OCI-LY3 (cell line): ENCODE results near the gene ZC3H7A.

Experiments
- H2AFZ ChIP-seq: fragments of 200-600, 300-600 bp; shearing (Covaris generic); 2 replicates; pipeline ENCODE4 v1.6.0; 2014; ENCODE audit warnings: antibody characterized with exemption, low read depth, low read length
- H3K27ac ChIP-seq: fragments of 200-600, 300-600 bp; sonication (generic); 2 replicates; pipeline ENCODE4 v1.5.1; 2014; ENCODE audit warnings: mild to moderate bottlenecking, low read length, moderate library complexity, mixed read lengths
- H3K27me3 ChIP-seq: fragments of 200-600, 300-600 bp; sonication (generic); 2 replicates; pipeline ENCODE4 v1.6.1; 2014; ENCODE audit warnings: low read depth, low read length, mixed read lengths
- H3K36me3 ChIP-seq: fragments of 200-600, 300-600 bp; sonication (generic); replicated peaks from 2 replicates; pipeline ENCODE3; 2014; ENCODE audit warnings: low read depth, low read length, mixed read lengths
- H3K4me1 ChIP-seq: fragments of 300-600, 200-600 bp; sonication (generic); 2 replicates; pipeline ENCODE4 v1.6.1; 2014; ENCODE audit warnings: low read length, mixed read lengths
- H3K4me2 ChIP-seq: fragments of 200-600, 300-600 bp; sonication (generic); 2 replicates; pipeline ENCODE4 v1.6.1; 2014; ENCODE audit warnings: low read length, mixed read lengths
- H3K4me3 ChIP-seq: fragments of 300-600, 200-600 bp; sonication (generic); 2 replicates; pipeline ENCODE4 v1.5.1; 2014; ENCODE audit warnings: antibody characterized with exemption, mild to moderate bottlenecking, low read length, moderate library complexity
- H3K79me2 ChIP-seq: fragments of 300-600, 200-600 bp; shearing (Covaris generic); 2 replicates; pipeline ENCODE4 v1.6.1; 2014; ENCODE audit warnings: mild to moderate bottlenecking, low read length, mixed read lengths
- H3K9ac ChIP-seq: fragments of 300-600, 200-600 bp; shearing (Covaris generic); 2 replicates; pipeline ENCODE4 v1.6.0; 2014; ENCODE audit warnings: mild to moderate bottlenecking, low read length, moderate library complexity
- H3K9me3 ChIP-seq: fragments of 200-600, 300-600 bp; shearing (Covaris generic); 2 replicates; pipeline ENCODE4 v1.6.1; 2014; ENCODE audit warnings: low read length, mixed read lengths; ENCODE audit not compliant: insufficient read depth
- H4K20me1 ChIP-seq: fragments of 200-600, 300-600 bp; sonication (generic); 2 replicates; pipeline ENCODE4 v1.6.1; 2016; ENCODE audit warnings: low read length, mixed read lengths; ENCODE audit not compliant: insufficient read depth
- EZH2phosphoT487 ChIP-seq: fragments of 200-600 bp; shearing (Covaris generic); IDR thresholded peaks from 2 replicates; pipeline ENCODE4 v1.6.1; 2018; ENCODE audit warnings: antibody characterized with exemption, mixed run types, low read depth
- TF ChIP-seq, protein P1 (sequence below): fragments of 200-600, 300-600 bp; sonication (generic); IDR thresholded peaks from 2 replicates; pipeline ENCODE4 v1.5.1; 2014; ENCODE audit warnings: antibody characterized with exemption, low read length, low read depth

The ZC3H7A gene

DNA sequence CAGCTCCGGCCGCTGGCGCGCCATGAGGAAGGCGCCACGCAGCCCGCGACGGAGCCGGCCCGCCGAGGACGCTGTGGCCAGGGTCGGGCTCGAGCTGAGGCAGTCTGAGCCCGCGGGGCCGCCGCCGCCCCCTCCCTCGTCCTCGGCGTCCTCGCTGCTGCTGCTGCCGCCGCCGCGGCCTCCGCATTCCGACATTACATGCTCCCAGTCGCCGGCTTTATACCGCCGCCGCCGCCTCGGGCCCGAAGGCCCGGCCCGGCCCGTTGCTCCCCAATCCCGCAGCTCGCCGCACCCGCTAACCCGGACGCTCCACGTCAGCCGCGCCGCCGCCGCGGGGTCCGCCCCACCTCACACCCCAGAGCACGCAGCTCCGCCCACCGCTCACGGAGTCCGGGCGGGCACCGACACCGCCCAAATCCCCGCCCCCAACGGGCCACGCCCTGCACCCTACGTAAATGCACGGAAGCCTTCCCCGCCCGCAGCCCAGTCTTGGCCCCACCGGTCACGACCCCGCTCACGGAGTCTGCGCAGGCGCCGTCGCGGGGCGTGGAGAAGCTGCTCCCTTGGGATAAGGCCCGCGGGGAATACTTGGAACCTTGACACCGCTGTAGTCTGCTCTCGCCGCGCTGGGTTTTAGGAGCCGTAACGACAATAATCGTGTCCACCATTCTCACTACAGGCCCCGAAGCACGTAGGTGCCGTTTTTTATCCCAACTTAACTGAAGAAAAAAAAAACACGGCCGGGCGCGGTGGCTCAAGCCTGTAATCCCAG is 54.3 kb downstream of the ZC3H7A start, which contains the start of gene TXNDC11:
TXNDC11 (minus strand) TSS at position 322 of the 772 bp plus-strand sequence; CDS start at position 195, 127 bp downstream.
- Histone ChIP-seq H3K27ac (peak within 1 kb of the TSS; percentile 67), H3K79me2 (peaks cover 54% of the 10 kb centered on the region), H2AFZ (peak within 1 kb of the TSS; percentile 55; the same call in 1 of the 2 replicates), H3K4me1 (peaks cover 43% of the 10 kb centered on the region), H3K9me3 (no peaks in the 10 kb centered on the region), H3K9ac (peak within 1 kb of the TSS; percentile 86), H3K4me3 (peak within 1 kb of the TSS; percentile 86), H3K4me2 (peak within 1 kb of the TSS; percentile 88), H3K36me3 (peaks cover 33% of the 10 kb centered on the region), H3K27me3 (no peaks in the 10 kb centered on the region), H4K20me1 (peaks cover 35% of the 10 kb centered on the region)
- TF ChIP-seq, protein P1, sequence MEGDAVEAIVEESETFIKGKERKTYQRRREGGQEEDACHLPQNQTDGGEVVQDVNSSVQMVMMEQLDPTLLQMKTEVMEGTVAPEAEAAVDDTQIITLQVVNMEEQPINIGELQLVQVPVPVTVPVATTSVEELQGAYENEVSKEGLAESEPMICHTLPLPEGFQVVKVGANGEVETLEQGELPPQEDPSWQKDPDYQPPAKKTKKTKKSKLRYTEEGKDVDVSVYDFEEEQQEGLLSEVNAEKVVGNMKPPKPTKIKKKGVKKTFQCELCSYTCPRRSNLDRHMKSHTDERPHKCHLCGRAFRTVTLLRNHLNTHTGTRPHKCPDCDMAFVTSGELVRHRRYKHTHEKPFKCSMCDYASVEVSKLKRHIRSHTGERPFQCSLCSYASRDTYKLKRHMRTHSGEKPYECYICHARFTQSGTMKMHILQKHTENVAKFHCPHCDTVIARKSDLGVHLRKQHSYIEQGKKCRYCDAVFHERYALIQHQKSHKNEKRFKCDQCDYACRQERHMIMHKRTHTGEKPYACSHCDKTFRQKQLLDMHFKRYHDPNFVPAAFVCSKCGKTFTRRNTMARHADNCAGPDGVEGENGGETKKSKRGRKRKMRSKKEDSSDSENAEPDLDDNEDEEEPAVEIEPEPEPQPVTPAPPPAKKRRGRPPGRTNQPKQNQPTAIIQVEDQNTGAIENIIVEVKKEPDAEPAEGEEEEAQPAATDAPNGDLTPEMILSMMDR, result no peak
- no peak for TF ChIP-seq EZH2phosphoT487

DNA sequence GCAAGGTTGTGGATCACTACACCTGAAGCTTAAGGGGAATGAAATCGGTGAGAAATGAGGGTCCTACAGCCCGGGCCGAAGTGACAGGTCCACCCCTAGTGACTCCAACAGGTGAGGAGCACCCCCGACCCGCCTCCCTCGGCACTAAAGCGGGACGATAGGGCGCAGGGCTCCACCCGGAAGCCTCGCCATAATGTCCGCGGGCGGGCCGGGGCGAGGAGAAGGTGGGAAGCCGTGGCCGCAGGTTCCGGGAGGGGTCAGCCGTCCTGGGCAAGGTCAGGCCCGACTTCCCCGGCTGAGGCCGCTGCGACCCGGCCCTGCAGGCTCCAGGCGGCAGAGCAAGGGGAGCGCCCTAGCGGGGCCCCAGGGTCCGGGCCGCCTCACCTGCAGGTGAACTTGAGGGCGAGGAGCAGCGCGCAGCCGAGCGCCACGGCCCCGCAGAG is 54.9 kb downstream of the ZC3H7A start:
- H3K27ac ChIP-seq, result peak overlapping the region; percentile 65
- no peaks in the 10 kb centered on the region for H3K27me3 ChIP-seq
- peaks cover 33% of the 10 kb centered on the region for H3K36me3 ChIP-seq
- peaks cover 48% of the 10 kb centered on the region for H3K4me1 ChIP-seq
- no peak overlapping the region for H2AFZ ChIP-seq
- TF ChIP-seq, protein P1, result no peak
- TF ChIP-seq EZH2phosphoT487, result no peak
- peak overlapping the region; percentile 86 for H3K4me3 ChIP-seq
- H3K79me2 ChIP-seq, result peaks cover 60% of the 10 kb centered on the region
- H4K20me1 ChIP-seq, result peaks cover 41% of the 10 kb centered on the region
- H3K4me2 ChIP-seq, result peak overlapping the region; percentile 88
- no peaks in the 10 kb centered on the region for H3K9me3 ChIP-seq
- peak overlapping the region; percentile 86 for H3K9ac ChIP-seq

DNA sequence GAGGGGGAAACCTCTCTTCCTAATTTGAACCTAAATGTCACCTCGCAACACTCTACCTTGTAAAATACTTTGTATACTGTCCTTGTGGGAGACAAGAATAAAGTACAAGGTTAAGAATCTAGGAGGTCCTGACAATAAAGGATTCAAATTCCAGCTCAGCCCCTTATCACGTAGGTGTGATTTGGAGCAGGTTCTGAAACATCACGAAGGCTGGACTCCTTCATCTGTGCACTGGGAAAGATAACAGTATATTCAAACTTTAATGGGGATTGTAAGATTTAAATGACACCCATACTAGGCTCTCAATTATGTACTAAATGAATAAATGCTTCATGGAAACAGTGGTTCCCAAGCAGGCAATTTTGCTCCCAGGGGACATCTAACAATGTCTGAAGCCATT is 56.5 kb downstream of the ZC3H7A start:
- Histone ChIP-seq H3K27ac (peak overlapping the region; percentile 65), H3K4me1 (peaks cover 58% of the 10 kb centered on the region), H3K4me2 (peak overlapping the region; percentile 88), H3K9ac (peak overlapping the region; percentile 86), H3K27me3 (no peaks in the 10 kb centered on the region), H2AFZ (no peak overlapping the region), H3K79me2 (peaks cover 75% of the 10 kb centered on the region), H4K20me1 (peaks cover 57% of the 10 kb centered on the region), H3K9me3 (no peaks in the 10 kb centered on the region), H3K4me3 (peak overlapping the region; percentile 86), H3K36me3 (peaks cover 45% of the 10 kb centered on the region)
- no peak for TF ChIP-seq EZH2phosphoT487
- TF ChIP-seq, protein P1, result no peak

DNA sequence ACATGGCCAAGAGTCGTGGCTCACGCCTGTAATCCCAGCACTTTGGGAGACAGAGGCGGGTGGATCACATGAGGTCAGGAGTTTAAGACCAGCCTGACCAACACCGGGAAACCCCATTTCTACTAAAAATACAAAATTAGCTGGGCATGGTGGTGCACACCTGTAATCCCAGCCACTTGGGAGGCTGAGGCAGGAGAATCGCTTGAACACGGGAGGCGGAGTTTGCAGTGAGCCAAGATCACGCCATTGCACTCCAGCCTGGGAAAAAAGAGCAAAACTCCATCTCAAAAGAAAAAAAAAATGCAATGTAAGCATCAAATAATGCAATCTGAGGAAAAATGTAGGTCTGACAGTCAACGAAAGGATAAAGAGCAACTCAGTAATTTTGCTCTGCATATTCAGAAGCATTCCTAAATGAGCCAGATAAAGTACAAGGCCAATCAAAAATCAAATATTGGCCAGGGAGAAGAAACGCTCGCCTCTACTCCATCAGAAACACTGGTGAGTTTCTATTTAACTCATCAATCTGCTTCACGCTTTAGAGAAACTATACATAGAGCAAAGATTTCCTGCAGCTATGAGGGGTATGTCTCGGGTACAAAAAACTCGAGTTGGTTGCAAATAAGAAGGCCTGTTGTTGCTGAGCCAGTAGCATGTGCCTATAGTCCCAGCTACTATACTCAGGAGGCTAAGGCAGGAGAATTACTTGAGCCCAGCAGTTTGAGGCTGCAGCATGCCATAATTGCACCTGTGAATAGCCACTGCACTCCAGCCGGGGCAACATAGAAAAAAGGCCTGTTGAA is 58.1 kb downstream of the ZC3H7A start:
- peak overlapping the region; percentile 65 for H3K27ac ChIP-seq
- peaks cover 56% of the 10 kb centered on the region for H3K36me3 ChIP-seq
- TF ChIP-seq EZH2phosphoT487, result no peak
- TF ChIP-seq, protein P1, result no peak
- no peaks in the 10 kb centered on the region for H3K27me3 ChIP-seq
- peaks cover 92% of the 10 kb centered on the region for H3K79me2 ChIP-seq
- H3K4me3 ChIP-seq, result peak overlapping the region; percentile 86
- H4K20me1 ChIP-seq, result peaks cover 72% of the 10 kb centered on the region
- H3K4me2 ChIP-seq, result peak overlapping the region; percentile 88
- peak overlapping the region; percentile 10 for H3K9ac ChIP-seq
- H3K4me1 ChIP-seq, result peaks cover 74% of the 10 kb centered on the region
- no peak overlapping the region for H2AFZ ChIP-seq
- no peaks in the 10 kb centered on the region for H3K9me3 ChIP-seq
